NCI-H1105 (cell line): ENCODE data around the gene PLCB4.

Experiments used
- DNase-seq: peaks from one replicate; lab custom pipeline; 2025; lab: John Stamatoyannopoulos, UW

The PLCB4 gene

GRCh38 chr20:9453201-9453600 lies 384.3 kb downstream of the PLCB4 start:
- no peak for DNase-seq

GRCh38 chr20:9454791-9455190 lies 385.9 kb downstream of the PLCB4 start:
- no peak for DNase-seq

GRCh38 chr20:9457136-9457535 lies 388.2 kb downstream of the PLCB4 start:
- no peak for DNase-seq

GRCh38 chr20:9458138-9458796 lies 389.4 kb downstream of the PLCB4 start:
- no peak for DNase-seq

- DNase-seq: no peak
These were observed 391.6 kb downstream of the PLCB4 start for GRCh38 chr20:9460518-9460917.

GRCh38 chr20:9467995-9468394 lies 399.1 kb downstream of the PLCB4 start:
- no peak for DNase-seq

DNA sequence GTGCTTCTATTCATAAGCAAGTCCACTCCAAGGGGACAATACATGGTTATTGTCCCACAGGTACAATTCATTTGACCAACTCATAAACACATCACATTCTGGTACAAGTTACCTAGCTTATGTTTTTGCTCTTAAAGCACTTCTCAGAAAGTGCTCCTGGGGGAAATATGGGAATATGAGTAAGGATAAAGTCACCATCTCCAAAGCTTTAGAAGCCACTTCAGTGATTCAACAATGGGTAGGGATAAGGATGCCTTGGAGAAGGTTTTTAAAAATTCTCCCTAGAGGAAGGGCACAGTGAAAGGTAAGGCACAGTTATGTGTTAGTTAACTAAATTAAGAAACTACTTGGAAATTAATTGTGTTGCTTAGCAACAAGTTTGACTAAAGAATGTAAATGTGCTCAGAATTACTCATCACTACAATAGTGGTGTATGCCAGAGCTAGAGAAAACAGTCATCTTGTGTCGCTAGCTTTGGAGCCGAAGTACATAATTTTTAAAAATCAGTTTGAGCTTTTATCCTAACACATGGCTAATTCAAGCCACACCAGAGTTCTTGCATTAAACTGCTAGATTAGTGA lies 406.0 kb downstream of the PLCB4 start:
- DNase-seq: no peak

GRCh38 chr20:9475456-9475855 lies 406.6 kb downstream of the PLCB4 start:
- DNase-seq: no peak

GRCh38 chr20:9476174-9476573 lies 407.3 kb downstream of the PLCB4 start:
- no peak for DNase-seq

DNA sequence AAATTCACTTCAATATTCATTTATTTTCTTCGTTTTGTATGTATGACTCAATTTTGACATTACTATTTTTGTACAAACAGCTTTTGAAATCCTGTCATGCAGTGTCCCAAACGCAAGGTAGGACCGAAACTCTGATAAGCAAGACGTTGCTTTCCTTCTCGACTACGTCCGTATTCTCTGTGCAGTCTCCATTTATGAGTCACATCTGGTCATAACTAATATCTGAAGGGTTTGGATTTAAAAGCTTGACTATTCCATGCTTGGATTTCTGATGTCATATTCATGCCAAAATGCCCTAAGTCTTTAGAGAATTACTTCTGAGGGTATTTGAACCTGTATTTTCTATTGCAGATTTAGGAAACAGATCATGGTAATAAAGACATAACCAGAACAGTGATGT lies 407.8 kb downstream of the PLCB4 start:
- DNase-seq: no peak

DNA sequence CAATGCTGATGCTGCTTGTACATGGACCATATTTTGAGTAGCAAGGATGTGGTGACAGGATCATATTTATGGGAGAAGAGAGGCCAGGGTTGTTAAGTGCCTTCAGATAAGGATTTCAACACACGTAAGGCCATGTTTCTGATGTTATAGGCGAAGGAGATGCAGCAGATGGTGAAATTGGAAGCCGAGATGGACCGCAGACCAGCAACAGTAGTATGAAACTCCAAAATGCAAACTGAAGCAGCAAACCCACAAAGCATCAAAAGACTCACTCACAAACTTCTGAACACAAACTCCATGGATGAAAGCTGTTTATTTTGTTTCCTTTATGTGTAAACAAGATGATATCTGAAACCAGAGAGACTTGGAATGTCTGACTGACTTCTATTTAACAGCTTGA lies 409.9 kb downstream of the PLCB4 start:
- DNase-seq: no peak

DNA sequence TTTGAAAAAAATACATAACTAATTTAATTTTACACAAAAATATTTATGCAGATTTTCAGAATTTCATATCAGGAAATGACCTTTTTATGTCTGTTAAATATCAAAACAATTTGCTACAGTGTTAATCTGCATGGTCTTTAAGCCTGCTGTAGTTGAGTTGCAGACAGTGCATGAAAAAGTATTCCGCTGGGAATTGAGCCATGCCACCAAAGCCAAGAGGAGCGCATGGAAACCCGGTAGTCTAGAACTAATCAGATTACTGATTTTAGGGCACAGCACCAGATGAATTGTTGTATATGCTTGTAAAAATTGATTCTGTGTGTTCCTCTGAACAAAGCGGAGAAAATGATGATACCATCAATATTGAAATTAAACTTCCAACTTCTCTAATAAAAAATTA lies 411.2 kb downstream of the PLCB4 start:
- no peak for DNase-seq

GRCh38 chr20:9482180-9482579 lies 413.3 kb downstream of the PLCB4 start:
- no peak for DNase-seq

- no peak for DNase-seq
These were observed 414.2 kb downstream of the PLCB4 start for GRCh38 chr20:9483131-9483530.

- DNase-seq: no peak
These were observed 416.9 kb downstream of the PLCB4 start for GRCh38 chr20:9485614-9486340.

GRCh38 chr20:9487231-9487630 lies 418.3 kb downstream of the PLCB4 start:
- no peak for DNase-seq

GRCh38 chr20:9488063-9488462 lies 419.2 kb downstream of the PLCB4 start:
- no peak for DNase-seq

DNA sequence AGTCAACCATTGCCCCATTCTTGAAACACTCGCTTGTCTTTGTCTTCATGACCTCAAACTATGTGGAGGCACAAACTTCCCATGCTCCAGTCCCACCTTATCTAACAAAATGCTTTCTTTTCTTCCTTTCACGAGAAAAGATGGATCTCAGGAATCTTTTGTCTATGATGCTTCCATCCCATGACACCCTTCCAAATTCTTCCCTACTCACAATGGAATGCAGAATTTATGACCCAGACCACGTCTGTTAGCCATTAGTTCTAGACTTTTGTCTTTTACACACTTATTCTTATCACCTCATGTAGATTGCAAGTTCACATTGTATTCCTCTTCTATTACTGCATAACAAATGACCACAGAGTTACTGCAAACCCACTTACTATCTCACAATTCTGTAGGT lies 421.3 kb downstream of the PLCB4 start:
- no peak for DNase-seq

GRCh38 chr20:9490631-9491030 lies 421.7 kb downstream of the PLCB4 start:
- DNase-seq: no peak

- DNase-seq: no peak
These were observed 422.4 kb downstream of the PLCB4 start for GRCh38 chr20:9491324-9491723.

DNA sequence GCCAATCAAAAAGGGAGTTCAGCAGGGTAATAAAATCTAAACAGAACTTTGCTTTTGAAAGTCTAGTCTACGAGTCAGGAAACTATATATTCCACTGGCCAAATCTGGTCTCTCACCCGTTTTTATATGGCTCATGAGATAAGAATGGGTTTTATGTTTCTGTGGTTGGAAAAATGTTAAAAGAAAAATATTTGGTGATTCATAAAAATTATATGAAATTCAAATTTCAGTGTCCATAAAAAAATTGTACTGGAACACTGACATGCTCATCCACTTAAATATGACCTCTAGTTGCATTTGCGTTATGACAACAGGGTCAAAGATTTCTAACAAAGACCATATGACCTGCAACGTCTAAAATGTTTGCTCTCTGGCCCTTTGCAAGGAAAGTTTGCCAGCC lies 423.2 kb downstream of the PLCB4 start:
- DNase-seq: no peak

DNA sequence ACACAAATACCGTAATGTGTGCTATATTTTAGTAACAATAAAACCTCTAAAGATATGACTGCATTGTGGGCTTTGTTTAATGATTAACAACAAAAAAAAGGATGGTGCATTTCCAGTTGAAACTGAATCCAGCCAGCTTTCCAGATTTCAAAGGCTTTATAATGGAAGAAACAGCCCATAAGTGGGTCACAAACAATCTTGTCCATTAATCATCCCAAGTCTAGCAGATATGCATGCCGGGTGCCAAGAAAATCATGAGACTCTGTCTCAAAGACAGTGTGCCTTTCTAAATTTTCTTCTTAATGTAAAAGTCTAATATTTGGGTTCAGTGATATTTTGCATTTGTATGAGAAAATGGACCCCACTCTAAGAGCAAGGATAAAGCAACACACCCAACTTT lies 424.9 kb downstream of the PLCB4 start:
- DNase-seq: no peak

DNA sequence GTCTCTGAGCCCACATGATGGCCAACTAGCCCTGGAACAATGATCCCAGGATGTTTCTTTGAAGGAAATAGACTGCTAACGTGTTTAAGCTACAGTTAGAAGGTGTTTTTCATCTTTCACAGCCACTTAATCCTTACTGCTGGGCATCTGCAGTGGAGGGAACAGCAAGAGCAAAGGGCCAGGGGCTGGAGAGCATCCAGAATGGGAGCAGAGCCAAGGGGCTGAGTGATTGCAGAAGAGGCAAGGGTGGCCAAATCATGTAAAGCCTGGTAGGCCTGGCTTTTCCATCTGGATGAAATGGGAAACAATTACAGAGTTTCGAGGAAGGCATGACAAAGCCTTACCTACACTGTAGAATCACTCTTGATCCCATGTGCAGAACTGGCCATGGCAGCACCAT lies 426.8 kb downstream of the PLCB4 start:
- DNase-seq: no peak

GRCh38 chr20:9496155-9496554 lies 427.3 kb downstream of the PLCB4 start:
- no peak for DNase-seq
